Measurements from ENCODE around the gene TARDBP. TPM values are rescaled to one million over a fixed set of nuclear protein-coding genes. Genes with fewer than 3 reads are reported as not detected.
"Not testable (repeated sequence)": the region's sequence is repeated elsewhere in the genome, so short reads cannot be mapped to it uniquely, and the experiment has no call there.

TARDBP gene
- total RNA-seq, 4 donors from 2014 or later: 51.2 to 110 (median 96.6) TPM

GRCh38 chr1:11071463-11072215 lies 59.2 kb downstream of the TARDBP start:
- H3K27ac ChIP-seq: no peak overlapping the region
- peaks cover 48 to 100% (median 63%) of the 10 kb centered on the region in 3 donors for H3K36me3 ChIP-seq
- H3K4me1 ChIP-seq: peaks cover 0 to 17% (median 0%) of the 10 kb centered on the region in 3 donors
- no peak overlapping the region for H3K4me3 ChIP-seq
- DNase-seq: no peak
- intact Hi-C loops (cut with DNase I): no loop called here
- WGBS, 2 donors: 57 to 71% methylated on average over 14 to 15 of the region's 15 CpGs
- H3K27me3 ChIP-seq: no peaks in the 10 kb centered on the region
- TF ChIP-seq POLR2A (IDR thresholded peaks at IDR 0.05) (no peak), CTCF (IDR thresholded peaks at IDR 0.05) (no peak)
- H3K9me3 ChIP-seq: no peaks in the 10 kb centered on the region

- H3K36me3 ChIP-seq: peaks cover 52 to 100% (median 66%) of the 10 kb centered on the region in 3 donors
- DNase-seq: no peak
- no peak overlapping the region for H3K27ac ChIP-seq
- TF ChIP-seq CTCF (IDR thresholded peaks at IDR 0.05) (no peak), POLR2A (IDR thresholded peaks at IDR 0.05) (no peak)
- no peak overlapping the region for H3K4me3 ChIP-seq
- no peaks in the 10 kb centered on the region for H3K9me3 ChIP-seq
- H3K27me3 ChIP-seq: no peaks in the 10 kb centered on the region
- WGBS, 2 donors: 70 to 73% methylated on average over 8 to 11 of the region's 13 CpGs
- H3K4me1 ChIP-seq: peaks cover 0 to 17% (median 0%) of the 10 kb centered on the region in 3 donors
- intact Hi-C loops (cut with DNase I): no loop called here
These were observed 59.9 kb downstream of the TARDBP start for GRCh38 chr1:11072216-11072917.

- H3K27ac ChIP-seq; H3K9me3 ChIP-seq; intact Hi-C loops (cut with DNase I); H3K4me3 ChIP-seq; DNase-seq; H3K27me3 ChIP-seq: not testable (repeated sequence)
- peaks cover 42 to 100% (median 60%) of the 10 kb centered on the region in 3 donors for H3K36me3 ChIP-seq
- 77 to 86% methylated on average over 3 to 7 of the region's 7 CpGs for WGBS, 2 donors
- peaks cover 0 to 17% (median 0%) of the 10 kb centered on the region in 3 donors for H3K4me1 ChIP-seq
These were observed 60.9 kb downstream of the TARDBP start for GRCh38 chr1:11073398-11073797.

Other genes starting within 250 kb of the TARDBP start
- gene CASZ1, start 216.0 kb upstream of the TARDBP start, total RNA-seq: 10 to 100 TPM; 13.1 to 33.7 (median 20.9) TPM
- under 1 TPM in 1 of 4 donors, not detected in 3; 0.19 TPM for gene MASP2, start 34.6 kb downstream of the TARDBP start, total RNA-seq
- gene SRM, start 47.4 kb downstream of the TARDBP start, total RNA-seq: 10 to 100 TPM; 21.7 to 79.8 (median 40.6) TPM
- gene EXOSC10, start 87.2 kb downstream of the TARDBP start, total RNA-seq: 10 to 100 TPM; 32.0 to 62.4 (median 40.8) TPM
- gene ANGPTL7, start 176.7 kb downstream of the TARDBP start, total RNA-seq: 1 to 10 TPM in 2 of 4 donors, not detected in 2; 1.2 to 1.3 TPM
- 10 to 100 TPM; 25.4 to 34.2 (median 30.1) TPM for gene MTOR, start 249.9 kb downstream of the TARDBP start, total RNA-seq

Data from esophagus squamous epithelium (tissue), 5 donors.